Epithelial cell of esophagus (primary cell): ENCODE data around the gene GPC3.

Experiments used
- DNase-seq: peaks from one replicate; pipeline ENCODE4 v3.0.0; 2010; ENCODE audit warnings: low read depth
- H3K4me3 ChIP-seq: 2 replicates; pipeline ENCODE4 v1.5.1; 2011; ENCODE audit warnings: mild to moderate bottlenecking, low read length, control low read depth
- CTCF ChIP-seq: IDR thresholded peaks from 2 replicates; pipeline ENCODE4 v1.5.1; 2011; ENCODE audit warnings: low read depth, mild to moderate bottlenecking, low read length, control low read depth, inconsistent platforms; ENCODE audit not compliant: insufficient read depth; ENCODE audit errors: missing control alignments

Gene GPC3

GRCh38 chrX:133852401-133852800 is 133.0 kb downstream of the GPC3 start:
- TF ChIP-seq CTCF = no peak
- DNase-seq = no peak
- no peak overlapping the region for H3K4me3 ChIP-seq

GRCh38 chrX:133850399-133850798 is 135.0 kb downstream of the GPC3 start:
- no peak for TF ChIP-seq CTCF
- H3K4me3 ChIP-seq = no peak overlapping the region
- DNase-seq = no peak

- no peak for TF ChIP-seq CTCF
- H3K4me3 ChIP-seq = no peak overlapping the region
- DNase-seq = peak; percentile 0
These were observed 135.7 kb downstream of the GPC3 start for GRCh38 chrX:133849676-133850075.

- no peak overlapping the region for H3K4me3 ChIP-seq
- no peak for TF ChIP-seq CTCF
- no peak for DNase-seq
These were observed 137.9 kb downstream of the GPC3 start for GRCh38 chrX:133847340-133847994.

GRCh38 chrX:133846311-133846710 is 139.1 kb downstream of the GPC3 start:
- H3K4me3 ChIP-seq = no peak overlapping the region
- no peak for TF ChIP-seq CTCF
- no peak for DNase-seq

GRCh38 chrX:133840415-133840814 is 145.0 kb downstream of the GPC3 start:
- TF ChIP-seq CTCF = no peak
- H3K4me3 ChIP-seq = no peak overlapping the region
- no peak for DNase-seq
